ENCODE results near the gene RBM18.

RBM18 gene, protein sequence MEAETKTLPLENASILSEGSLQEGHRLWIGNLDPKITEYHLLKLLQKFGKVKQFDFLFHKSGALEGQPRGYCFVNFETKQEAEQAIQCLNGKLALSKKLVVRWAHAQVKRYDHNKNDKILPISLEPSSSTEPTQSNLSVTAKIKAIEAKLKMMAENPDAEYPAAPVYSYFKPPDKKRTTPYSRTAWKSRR

DNA sequence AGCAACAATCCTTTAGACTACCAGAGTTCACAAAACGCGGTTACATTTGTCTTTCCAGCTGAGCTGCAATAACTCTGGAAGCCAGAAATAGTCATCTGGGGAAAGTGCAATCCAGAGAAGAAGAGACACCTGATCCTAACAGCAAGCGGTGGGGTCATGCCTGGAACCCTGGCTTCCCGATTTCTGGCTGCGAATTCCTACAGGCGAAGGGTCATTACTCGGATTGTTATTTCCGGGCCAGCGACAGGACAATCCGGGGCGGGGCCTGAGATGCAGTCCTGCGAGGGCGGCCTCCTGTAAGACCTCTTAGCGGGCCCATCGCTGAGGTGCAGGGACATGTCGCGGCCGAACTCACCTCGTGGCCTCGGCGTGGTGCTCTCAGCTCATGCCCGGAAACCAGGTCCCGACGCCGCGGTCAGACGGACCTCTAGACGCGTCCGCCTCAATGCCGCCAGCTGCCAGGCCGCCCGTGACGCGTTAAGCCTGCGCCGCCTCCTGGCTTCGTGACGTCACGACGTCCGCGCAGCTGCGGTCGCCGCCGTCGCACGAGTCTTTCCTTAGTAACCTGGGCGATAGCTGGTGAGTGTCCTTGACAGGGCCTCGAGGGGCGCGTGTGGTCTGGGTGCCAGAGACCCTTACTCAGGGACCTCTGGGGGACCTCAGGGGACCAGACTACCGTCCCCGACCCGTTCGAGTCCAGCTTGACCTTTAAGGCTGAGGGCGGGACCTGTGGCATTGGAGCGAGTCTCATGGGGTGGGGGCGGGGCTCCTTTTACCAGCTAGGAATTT is at the start of gene RBM18, which contains the start of gene MRRF:
TSS of gene RBM18 (minus strand) at position 481 of the 789 bp plus-strand sequence. CDS start 3,348 bp downstream, outside the sequence.
TSS of gene MRRF (plus strand) at position 523 of the 789 bp plus-strand sequence. CDS start 6,010 bp downstream, outside the sequence.
- DNase-seq, result peak; percentile 96

DNA sequence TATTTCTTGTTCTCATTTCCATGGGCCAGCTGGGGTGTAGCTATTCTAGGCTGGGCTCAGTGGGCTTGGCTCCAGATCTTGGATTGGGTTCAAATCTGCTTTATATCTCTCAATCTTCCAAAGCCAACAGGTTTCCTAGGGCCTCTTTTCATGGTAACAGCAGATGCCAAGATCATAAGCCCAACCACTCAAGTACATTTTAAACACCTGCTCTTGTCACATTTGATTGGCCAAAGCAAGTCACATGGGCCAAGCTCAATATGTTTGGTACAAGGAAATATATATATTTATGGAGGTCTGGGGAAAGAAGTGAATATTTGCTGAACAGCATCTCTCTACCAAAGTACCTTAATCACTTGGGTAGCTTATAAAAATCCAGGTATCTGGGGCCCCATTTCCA is 49.5 kb upstream of the RBM18 start:
- no peak for DNase-seq

DNA sequence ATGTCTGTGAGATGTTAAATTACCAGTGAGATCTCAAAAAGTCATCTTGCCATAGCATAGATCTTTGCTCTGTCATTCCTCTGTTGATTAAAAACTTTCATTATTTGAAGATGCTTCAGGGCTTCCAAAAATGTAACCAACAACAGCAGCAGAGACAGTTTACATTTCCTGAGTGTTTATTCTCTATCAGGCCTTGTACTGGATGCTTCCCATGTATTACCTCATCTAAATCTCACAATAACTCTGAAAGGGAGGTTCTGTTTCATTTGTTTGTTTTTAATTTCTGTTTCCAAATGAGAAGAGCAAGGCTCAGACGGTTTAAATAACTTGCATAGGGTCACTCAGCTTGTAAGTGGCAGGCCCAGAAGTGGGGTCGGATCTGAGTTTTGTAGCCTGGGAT is 45.2 kb upstream of the RBM18 start:
- no peak for DNase-seq

DNA sequence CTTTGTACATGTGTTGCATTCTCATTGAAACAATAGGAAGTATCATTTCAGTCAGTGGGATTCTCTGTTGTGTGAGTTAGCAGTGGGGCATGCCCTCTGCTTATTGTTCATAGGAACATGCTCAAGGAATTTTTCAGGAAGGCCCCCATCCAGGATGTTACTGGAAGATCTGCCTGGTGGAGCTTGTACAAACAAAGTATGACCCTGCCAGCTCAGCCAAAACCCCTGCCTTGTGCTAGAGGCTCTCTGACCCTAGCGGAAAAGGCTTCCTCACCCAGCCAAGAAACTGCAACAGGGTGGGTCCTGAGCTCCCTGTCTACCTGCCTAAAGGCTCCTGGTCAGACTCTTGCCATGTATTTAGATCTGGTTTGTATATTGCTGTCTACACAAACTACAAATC is 43.3 kb upstream of the RBM18 start:
- DNase-seq, result peak; percentile 29

DNA sequence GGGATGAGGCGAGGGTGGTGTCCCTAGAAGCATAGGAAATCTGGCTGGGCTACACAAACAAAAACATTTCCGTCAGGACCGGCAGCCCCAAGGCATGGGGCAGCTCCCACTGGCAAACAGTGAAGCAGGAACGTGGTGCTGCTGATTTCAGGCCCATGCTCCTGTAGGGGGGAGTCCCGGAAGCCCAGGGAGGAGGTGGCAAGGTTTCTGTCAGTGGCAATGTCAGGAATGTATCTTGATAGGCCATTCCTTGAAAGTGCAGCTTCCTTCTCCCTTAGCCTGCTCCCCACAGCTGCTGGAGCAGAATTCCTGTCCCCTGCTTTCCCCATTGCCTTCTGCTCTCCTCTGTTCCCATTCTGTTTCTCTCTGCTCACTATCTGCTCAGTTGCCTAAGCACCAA is 42.4 kb upstream of the RBM18 start:
- peak; percentile 20 for DNase-seq

DNA sequence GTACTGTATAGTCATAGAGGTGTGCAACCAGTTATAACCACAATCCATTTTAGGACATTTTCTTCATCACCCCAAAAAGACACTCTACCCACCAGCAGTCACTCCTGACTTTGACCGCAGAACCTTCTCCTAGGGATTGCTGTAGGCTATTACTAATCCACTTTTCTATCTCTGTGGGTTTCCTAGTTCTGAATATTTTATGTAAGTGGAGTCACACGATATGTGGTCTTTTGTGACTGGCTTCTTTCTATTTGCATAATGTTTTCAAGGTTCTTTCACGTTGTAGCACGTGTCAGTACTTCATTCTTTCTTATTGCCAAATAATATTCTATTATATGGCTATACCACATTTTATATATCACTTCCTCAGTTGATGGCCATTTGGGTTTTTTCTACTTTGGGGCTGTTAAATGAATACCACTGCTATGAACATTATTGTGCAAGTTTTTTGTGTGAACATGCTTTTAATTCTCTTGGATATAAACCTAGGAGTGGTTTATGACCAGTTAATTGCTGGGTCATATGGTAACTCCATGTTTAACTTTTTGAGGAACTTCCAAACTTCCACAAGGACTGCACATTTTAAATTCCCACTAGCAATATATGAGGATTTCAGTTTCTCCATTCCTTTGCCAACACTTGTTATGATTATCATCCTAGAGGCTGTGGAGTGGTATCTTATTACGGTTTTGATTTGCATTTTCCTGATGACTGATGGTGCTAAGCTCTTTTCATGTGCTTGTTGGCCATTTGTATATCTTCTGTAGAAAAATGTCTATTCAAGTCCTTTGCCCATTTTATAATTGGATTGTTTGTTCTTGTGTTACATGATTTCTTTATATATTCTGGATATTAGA is 37.8 kb upstream of the RBM18 start:
- no peak for DNase-seq

DNA sequence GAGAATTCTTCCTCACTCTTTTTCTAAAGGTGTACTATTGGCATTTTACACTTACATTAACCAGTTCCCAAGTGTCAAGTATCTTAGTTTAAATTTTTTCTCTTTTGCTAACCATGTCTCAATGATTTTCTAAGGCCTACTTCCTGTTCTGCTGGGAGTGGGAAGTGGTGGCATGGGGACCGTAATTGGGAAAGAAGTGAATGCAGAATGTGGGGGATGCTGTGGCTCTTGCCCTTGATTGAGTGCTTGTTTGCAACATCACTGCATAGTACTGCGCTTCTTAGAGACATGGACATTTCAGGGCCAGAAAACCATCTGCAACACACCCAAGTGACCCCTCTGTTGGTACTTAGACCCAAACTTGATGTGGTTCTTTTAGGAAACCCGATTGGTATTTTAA is 32.9 kb upstream of the RBM18 start:
- no peak for DNase-seq

DNA sequence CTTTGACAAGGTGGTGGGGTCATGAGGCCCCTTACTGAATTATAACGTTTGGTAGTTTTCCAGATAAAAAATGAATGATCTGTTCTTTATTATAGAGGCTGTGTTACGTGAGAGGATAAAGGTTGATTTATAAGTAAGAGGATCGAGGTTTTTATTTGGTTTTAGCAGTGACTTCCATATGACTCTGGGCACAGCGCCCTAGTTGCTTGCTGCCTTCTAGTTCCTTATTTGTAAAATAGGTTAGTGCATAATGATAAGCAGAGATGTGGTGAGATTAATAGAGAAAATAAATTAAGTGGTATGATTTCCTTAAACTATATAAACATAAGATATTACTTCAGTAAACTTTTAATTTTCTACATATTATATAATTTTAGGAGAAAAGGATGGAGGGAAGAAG is 29.9 kb upstream of the RBM18 start:
- no peak for DNase-seq

DNA sequence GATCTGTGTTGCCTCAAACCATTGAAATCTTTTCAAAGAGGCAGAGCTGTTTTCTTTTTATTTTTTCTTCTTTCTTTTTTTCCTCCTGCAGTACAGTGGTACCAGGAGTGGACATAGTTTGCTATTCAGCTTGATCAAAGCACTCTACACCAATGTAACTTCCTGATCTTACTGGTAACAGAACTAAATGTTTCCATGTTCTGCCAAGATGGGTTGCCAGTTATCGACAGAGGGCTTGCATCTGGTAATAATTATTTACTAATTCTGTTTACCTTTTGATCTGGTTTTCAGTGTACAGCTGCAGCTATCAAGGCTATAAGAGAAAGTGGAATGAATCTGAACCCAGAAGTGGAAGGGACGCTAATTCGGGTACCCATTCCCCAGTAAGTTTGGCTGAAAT is 26.8 kb upstream of the RBM18 start:
- no peak for DNase-seq

DNA sequence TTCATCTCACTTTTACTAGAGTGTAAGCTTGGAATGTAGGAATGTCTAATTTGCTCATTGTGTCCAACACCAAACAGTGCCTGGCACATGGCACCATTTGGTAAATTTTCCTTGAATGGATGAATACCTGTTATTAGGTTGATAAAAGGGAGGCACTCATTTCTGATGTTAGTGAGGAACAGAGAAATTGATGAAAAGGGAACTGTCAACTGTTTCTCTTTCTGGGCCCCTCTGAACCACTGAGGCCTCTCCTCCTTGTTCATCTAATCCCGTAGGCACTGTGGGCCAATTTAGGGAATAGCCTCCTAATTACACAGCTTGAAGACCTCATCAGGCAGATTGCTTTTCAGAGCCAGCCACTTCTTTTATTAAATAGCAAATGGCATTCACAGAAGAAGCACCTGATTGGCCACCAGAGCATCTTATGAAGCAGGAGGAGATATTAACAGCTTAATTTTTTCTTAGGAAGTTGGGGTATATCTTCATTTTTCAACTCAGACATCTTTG is 22.6 kb upstream of the RBM18 start:
- DNase-seq, result no peak

DNA sequence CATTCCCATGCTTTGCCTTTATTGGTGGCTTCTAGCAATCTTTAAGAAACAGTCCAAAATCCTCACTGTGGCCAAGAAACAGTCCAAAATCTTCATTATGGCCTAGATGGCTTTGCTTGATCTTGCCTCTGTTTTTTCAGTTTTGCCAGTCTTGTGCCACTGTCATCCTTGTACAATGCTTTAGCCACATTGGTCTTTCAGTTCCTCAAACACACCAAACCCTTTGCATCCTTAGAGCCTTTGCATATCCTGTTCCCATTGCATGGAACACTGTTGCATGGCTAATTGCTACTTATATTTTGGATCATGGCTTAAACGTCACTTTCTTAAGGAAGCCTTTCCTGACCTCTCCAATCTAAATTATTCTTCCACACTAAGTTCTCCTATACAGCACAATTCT is 22.1 kb upstream of the RBM18 start:
- DNase-seq, result no peak

DNA sequence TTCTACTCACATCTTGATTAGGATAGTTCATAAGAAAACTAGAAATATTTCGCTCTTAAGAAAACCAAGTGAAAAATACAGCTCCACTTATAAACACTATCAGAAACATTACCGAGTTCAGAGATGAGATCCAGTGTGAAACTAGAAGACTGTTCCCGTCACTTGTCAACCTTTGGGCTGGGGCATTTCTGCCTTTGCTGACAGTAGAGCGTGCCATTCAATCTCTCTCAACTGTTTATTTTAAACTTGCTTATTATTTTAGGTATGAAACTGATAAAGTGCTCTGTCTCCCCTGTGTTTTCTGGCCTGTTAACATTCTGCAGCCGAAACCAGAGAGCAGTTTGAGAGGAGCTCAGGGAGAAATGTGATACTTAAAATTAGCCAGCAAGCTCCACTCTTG is 16.7 kb upstream of the RBM18 start:
- no peak for DNase-seq

DNA sequence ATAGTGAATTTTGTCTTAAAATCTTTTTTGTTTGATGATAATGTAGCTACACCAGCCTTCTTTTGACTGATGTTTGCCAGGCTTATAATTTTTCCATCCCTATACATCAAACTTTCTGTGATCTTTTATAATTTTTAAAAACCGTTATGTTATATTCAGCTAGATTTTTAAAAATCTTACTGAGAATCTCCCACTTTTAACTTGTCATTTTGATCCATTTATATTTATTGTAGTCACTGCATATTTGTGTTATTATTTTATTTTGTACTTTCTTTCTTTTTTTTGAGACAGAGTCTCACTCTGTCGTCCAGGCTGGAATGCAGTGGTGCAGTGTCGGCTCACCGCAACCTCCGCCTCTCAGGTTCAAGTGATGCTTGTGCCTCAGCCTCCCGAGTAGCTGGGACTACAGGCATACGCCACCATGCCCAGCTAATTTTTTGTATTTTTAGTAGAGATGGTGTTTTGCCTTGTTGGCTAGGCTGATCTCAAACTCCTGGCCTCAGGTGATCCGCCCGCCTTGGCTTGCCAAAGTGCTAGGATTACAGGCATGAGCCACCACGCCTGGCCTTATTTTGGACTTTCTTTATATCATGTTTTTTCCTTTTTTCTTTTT is 12.8 kb upstream of the RBM18 start:
- DNase-seq, result no peak

DNA sequence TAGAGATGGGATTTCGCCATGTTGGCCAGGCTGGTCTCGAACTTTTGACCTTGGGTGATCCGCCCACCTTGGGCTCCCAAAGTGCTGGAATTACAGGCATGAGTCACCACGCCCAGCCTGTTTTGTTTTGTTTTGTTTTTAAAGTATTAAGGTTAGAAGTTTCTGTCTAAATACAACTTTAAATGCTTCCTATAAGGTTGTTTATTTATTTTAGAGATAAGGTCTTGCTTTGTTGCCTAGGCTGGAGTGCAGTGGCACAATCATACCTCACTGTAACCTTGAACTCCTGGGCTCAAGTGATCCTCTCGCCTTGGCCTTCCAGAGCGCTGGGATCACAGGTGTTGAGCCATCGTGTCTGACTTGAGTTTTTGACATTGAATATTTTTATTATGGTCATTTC is 11.5 kb upstream of the RBM18 start:
- DNase-seq, result no peak

DNA sequence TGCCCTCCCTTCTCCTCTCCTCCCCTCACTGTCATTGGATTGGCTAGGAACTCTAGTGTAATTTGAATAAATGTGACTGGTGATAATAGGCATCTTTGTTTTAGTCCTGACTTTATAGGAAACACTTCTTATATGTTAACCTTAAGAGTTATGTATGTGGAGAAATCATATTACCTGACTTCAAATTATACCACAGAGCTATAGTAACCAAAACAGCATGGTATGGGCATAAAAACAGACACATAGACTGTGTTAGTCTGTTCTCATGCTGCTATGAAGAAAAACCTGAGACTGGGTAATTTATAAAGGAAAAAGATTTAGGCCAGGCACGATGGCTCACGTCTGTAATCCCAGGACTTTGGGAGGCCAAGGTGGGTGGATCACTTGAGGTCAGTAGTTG is 9.4 kb upstream of the RBM18 start:
- DNase-seq, result no peak

DNA sequence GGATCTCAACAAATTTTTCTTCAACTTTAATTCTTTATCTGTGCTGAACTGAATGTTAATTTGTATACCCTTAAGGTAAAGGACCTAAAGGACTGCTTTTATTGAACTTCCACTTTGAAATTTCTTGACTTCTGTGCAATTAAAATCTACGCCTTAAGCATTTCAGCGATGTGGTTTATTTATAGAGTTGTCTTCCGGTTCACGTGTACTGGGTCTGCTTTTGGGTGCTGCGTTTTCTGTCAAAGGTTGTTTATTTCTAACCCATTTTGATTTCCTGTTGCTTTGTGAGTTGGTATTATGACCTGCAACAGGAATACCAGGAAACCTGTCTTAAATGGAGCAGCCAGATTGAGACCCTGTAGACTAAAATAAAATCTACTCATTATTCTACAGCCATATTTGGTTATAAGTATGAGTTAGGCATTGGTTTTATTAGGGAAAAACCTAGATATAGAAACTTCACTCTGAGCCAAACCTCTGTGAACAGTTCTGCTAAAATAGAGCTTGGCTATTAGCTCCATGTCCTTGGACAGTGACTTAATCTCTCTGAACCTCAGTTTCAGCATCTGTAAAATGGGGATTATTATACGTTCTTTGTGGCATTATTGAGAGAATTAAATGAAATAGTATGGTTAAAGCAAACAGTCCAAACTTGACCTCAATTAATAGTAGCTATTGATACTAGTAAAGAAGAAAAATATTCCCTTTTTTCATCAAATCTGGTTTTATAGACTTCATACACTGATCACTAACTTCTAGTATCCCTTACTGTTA is 3.6 kb upstream of the RBM18 start:
- no peak for DNase-seq

DNA sequence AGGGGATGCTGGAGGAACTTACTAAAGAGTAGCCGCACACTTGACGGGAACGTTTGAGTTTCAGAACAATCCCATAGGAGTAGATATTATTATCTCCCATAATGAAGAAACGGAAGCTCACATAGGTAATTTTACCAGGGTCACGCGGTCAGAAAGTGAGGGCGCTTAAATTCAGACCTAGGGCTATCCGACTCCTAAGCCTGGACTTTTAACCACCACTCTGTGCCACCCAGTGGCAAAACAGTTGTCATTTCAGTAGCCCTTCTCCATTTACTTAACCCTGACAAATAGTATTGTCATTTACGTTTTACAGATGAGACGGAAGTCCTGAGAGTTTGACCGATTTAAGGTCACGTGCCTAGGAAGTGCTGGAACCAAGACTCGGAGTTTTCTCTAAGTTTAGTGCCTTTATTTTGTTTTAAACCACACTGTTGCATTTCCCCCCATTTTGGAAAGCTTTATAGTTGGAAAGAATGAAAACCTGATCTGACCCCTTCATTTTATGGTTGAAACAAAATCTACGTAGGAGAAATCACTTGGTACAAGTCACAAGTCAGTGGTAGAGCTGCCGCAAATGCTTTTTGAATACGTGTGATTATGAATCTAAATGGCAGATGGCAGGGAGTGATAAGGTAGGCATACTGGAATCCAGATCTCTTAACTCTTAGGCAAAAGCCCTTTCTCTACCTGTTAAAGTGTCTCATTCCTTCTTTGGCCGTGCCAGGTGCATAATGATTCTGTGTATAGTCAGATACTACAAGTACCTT is 692 bp upstream of the RBM18 start:
- DNase-seq, result no peak

DNA sequence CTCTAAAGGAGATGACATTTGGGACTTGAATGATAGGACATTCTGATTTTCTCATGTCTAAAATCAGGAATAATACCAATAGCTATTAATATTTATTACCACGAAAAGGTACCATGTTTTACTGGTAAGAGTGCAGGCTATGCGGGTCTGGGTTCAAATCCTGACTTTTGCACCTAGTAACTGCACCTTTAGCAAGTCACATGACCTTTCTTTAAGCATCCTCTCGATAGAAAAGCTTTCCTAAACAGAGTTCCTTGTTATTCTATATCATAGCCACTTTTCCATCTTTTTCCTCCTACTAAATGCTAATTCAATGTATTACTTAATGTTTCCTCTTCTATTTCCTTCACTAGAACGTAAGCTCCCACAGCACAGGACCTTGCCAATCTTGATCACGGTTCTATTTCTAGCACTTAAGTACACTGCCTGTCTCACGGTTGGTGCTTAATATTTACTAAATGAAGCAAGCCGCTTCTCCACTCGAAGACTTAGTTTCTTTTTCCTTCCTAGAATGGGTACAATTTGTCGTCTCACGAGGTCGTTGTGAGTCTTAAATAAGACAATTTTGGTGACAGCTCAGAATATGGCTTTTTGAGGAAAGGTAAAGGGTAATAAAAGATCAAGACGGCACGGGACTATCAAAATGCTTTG is 816 bp downstream of the RBM18 start:
- DNase-seq, result no peak

DNA sequence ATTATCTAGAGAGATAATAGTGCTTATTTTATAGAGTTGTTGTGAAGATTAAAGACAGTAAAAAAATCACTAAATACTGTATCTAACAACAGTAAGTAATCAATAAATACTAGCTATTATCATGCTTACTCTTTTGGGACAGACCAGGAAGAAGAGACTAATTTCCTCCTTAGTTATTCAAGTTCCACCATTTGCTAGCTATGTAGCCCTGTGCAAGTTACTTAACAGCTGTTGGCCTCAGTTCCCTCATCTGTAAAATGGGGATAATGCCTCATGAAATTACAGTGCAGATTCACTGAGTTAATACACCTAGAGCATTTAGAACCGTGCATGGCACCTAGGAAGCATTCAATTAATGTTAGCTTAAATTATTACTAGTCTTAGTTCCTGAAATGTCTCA is 2.6 kb downstream of the RBM18 start:
- no peak for DNase-seq

DNA sequence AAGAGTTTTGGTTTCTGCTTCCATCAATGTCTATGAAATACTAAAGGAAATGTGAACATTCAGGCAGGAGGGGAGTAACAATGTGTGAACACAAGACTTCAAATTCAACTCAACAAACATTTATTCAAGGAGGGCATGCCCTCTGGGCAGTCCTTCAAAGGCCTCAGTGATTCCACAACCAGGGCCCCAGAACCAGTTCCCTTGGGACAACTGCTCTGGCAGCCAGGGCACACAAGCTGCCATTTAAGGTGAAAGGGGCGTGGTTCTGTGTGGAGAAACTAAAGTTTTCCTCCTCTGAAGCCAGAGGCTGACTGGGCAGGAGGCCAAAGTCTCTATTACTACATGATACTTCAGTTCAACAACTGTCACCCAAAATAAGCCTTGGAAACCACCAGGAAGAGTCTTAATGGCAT is 3.2 kb downstream of the RBM18 start:
- peak; percentile 44 for DNase-seq

DNA sequence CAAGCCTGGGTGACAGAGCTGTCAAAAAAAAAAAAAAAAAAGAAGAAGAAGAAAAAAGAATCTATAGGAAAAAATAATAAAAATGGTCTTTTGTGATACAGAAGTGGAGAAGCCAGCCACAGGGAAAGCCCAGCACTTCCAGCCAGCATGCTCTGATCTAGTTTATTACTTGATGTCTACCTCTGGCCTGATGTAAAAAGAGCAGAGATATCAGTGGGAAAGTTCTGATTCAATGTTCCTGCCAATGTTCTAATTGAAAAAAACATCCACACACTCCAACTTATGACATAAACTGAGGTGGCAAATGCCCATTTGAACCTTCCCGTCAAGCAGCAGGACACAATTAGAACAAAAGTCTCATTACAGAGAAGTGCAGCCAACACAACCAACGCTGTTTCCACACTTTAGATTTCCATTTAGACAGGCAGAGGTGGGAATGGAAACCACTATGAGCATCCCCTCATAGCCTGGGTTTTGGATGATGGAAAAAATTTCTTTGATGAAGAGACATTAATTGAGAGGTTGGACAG is 5.7 kb downstream of the RBM18 start:
- DNase-seq, result no peak

All from femur (tissue), 1 donor.